Fibroblast of lung (primary cell): Measurements from ENCODE around the gene NRARP.

Experiments
- CTCF ChIP-seq, 2 donors: IDR thresholded peaks in 1 of 2; conservative IDR thresholded peaks in 1 of 2; 1 replicate in 1 of 2; 2 replicates in 1 of 2; pipeline ENCODE4 v1.5.1; 2011 to 2012; ENCODE audit warnings: low read length in 2 of 2, control low read depth in 1 of 2, inconsistent platforms in 1 of 2, low read depth in 1 of 2, mild to moderate bottlenecking in 1 of 2
- EZH2 ChIP-seq: IDR thresholded peaks from 2 replicates; pipeline ENCODE4 v1.5.1; 2012; ENCODE audit warnings: low read length, control low read depth, mild to moderate bottlenecking; ENCODE audit errors: missing control alignments

- TF ChIP-seq CTCF (conservative IDR thresholded peaks at IDR 0.05 in 1 of 2, IDR thresholded peaks at IDR 0.05 in 1 of 2; ENCODE audit: low read depth in 1 of 2, low read length in 2 of 2): no peak
- no peak for TF ChIP-seq EZH2
Observed at GRCh38 chr9:137320555-137321384, 18.7 kb upstream of the NRARP start.
